Right lung (tissue), 5 donors: Measurements from ENCODE around the gene SYCP3. TPM values are rescaled to one million over a fixed set of nuclear protein-coding genes. Genes with fewer than 3 reads are reported as not detected.
A peak's percentile ranks its signal among the peaks of the same experiment; 100 is the strongest.
"Not testable (repeated sequence)": the region's sequence is repeated elsewhere in the genome, so short reads cannot be mapped to it uniquely, and the experiment has no call there.

ENCODE experiments used
- DNase-seq, 2 donors: peaks; one replicate each; pipeline ENCODE4 v3.0.0-alpha.2; 2013
- polyA plus RNA-seq, 5 donors: library from polyadenylated mRNA; unstranded; fragments of 120-200 nt; gene quantifications; one replicate each; pipeline versions ENCODE4 v1.2.1 to v1.2.3, GENCODE V29; 2013; ENCODE audit warnings: inconsistent platforms in 1 of 5, low replicate concordance in 1 of 5; ENCODE audit not compliant: insufficient read length in 5 of 5, insufficient read depth in 1 of 5

SYCP3 gene
- polyA plus RNA-seq, 5 donors, result 0.53 to 2.9 (median 1.4) TPM

DNA sequence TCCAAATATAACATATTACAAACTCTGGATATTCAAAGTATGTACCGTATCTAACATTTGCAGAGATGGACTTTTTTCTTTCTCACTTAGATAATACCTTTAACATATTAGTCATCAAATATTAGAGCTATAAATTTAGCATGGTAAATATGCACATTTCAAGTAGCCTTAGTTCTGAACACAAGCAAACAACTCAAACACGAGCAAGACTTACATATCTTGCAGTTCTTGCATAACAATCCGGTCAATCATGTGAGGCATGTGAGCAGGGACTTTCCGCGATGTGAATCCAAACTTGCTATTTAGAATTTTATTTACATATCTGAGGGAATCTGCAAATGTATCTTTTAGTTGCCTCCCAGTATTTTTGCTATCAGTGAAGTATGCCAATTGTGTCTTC lies 22.1 kb upstream of the SYCP3 start:
- no peak for DNase-seq

- peak in 1 of 2 donors; percentile 19 for DNase-seq
These were observed 20.3 kb upstream of the SYCP3 start for GRCh38 chr12:101759396-101760047.

- DNase-seq, result no peak
These were observed 10.9 kb upstream of the SYCP3 start for GRCh38 chr12:101750152-101750551.

DNA sequence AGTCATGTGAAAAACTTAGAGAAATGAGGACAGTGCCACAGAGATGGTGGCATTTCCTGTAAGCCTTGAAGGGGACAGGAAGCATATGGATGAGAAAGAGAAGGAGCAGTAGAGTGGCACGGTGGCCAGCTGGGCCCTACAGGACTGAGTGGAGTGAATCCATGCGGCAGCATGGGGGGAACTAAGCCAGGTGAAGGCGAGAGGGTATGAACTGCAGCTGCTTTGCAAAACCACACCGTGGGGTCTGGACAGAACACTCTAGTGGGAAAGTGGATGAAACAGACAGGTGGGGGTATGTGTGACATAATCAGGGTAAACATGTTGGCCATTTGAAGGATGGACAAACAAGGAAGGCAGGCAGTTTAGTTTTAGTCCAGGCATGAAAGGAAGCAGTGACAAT lies 10.4 kb upstream of the SYCP3 start:
- DNase-seq, result no peak

DNA sequence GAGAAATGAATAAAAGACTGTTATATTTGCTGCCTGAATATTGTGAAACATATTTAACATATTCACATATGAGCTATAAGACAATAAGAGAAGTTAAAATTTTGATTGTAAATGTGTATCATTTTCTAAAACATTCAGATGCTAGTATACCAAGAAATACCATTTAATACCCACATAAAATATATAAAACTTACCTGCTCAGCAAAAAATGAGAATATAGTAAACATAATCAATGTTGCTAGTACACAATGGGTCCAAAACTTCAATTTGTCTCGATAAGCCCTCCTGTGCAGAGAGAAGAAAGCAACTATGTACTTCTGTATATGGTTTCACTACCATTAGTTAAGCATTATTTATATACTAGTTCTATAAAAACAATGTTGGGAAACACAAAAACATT lies 9.6 kb upstream of the SYCP3 start:
- no peak for DNase-seq

DNA sequence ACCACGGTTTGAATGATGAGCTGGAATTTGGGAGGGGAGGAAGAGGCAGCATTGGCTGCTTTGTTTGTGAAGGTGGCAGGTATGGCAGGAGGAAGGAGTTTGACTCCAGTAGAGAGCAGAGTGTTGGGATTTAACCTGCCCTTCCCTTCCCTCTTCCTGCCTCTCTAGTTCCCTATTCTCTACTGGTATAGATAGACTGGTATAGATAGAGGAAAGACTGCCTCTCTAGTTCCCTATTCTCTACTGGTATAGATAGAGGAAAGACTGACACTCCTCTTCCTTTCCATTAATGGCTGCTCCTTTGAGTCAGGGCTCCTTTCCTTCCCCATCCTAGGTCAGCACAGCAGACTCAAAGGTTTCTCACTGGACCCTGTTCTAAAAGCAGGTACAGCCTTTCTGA lies 8.4 kb upstream of the SYCP3 start:
- no peak for DNase-seq

- DNase-seq, result no peak
These were observed 7.4 kb upstream of the SYCP3 start for GRCh38 chr12:101746661-101747060.

DNA sequence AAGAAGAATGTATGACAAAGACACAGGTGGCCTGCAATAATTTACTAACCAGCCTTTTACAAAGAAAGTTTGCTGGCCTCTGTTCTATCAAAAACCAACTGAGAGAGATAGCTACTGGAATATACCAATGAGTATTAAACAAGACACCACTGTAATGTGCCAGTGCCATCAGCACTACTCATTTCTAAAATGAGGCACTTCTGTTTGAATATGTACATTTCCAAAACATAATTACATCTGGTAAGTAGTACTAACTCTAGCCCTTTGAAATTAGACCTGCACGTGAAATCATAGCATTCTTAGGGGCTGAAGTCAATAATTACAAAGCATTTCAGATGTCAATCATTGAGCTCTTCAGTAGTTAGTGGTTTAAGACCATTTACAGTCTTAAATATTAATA lies 6.9 kb upstream of the SYCP3 start:
- DNase-seq, result no peak

DNA sequence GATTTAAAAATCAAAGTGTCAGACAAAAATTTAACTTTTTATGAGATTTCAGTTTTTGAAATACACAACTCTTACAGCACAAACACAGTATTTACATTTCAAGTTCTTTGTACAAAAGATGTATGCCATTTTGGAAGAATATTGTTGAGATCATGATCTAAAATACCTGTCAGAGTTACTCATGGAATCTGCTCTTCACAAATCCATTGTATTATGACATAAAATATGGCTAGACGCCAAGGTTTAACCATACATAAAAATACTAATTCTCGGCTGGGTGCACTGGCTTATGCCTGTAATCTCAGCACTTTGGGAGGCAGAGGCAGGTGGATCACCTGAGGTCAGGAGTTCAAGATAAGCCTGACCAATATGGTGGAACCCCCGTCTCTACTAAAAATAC lies 6.2 kb upstream of the SYCP3 start:
- no peak for DNase-seq

- DNase-seq, result no peak
These were observed 4.6 kb upstream of the SYCP3 start for GRCh38 chr12:101743724-101744472.

DNA sequence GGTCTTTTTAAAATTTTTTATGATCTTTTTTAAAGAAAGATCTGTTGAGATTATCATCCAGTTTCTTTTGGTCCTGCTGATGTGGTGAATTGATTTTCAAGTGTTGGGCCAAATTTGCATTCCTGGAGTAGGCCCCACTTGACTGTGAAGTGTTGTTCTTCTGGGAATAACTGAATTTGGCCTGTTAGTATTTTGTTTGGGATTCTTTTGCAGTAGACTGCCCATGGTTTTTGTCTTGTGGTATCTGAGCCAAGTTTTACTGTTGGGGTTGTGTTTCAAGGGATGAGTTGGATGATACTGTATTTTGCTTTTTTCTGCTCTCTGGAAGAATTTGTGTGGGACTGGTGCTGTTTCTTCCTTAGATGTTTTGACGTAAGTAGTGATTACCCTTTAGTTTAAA lies 4.0 kb upstream of the SYCP3 start:
- no peak for DNase-seq

DNA sequence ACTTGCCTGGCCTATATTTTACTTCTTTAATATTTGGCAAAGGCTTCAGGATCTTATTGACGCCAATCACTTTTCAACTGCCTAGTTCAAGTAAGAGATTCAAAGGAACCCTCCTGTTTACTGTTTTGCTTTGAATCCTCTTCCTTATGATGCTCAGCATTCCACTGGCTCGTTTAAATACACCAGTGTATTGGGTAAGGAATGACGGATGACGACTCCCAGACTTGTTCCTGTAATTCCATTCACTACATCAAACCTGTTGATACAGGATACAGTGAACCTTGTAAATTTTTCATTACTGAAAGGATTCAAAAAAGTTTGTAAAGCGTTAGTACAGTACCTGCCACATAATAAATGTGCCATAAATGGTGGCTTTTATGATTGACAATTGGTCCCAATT lies 1.7 kb upstream of the SYCP3 start:
- no peak for DNase-seq

DNA sequence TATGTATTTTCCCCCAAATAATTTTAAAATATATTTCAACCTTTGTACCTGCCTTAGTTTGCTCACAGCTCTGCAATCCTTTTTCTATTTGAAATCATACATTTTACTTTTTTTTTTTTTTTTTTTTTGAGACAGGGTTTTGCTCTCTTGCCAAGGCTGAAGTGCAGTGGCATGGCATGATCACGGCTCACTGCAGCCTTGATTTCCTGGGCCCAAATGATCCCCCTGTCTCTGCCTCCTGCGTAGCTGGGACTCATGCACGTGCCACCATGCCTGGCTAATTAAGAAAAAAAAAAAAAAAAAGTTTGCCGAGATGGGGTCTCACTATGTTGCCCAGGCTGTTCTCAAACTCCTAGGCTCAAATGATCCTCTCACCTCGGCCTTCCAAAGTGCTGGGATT lies 1.3 kb upstream of the SYCP3 start:
- DNase-seq, result no peak

GRCh38 chr12:101737476-101737875 lies 1.8 kb downstream of the SYCP3 start:
- no peak for DNase-seq

GRCh38 chr12:101734482-101734881 lies 4.8 kb downstream of the SYCP3 start:
- DNase-seq, result not testable (repeated sequence)

GRCh38 chr12:101733166-101733565 lies 6.1 kb downstream of the SYCP3 start:
- DNase-seq, result no peak

DNA sequence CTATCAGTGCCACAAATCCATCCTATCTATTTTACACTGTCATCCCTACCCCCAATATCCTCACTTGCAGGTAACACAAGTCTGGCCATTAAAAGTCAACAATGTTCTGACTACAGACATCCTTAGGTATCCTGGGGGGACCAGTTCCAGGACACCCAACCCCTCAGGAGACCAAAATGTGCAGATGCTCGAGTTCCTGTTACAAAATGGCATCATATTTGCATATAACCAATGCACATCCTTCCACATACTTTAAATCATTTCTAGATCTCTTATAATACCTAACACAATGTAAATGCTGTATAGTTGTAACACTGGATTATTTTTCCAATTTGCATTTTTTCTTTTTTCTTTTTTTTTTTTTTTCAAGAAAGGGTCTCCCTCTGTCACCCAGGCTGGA lies 6.9 kb downstream of the SYCP3 start:
- no peak for DNase-seq

DNA sequence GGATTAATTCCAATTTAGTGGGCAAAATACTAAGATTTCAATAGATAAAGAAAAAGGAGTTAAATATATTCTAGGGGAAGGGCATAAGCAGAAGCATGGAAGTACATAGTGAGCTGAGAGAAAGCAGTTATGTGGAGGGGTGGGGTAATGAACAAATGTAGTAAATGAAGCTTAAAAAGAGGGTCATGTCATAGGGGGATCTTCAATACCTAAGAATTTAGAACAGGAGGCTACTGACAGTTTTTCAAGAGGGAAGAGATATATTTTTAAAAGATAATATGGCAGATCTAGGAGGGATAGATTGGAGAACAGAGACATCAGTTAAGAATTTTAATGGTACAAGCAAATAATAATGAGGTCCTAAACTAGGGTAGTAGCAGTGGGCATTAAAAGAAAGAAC lies 9.4 kb downstream of the SYCP3 start:
- no peak for DNase-seq

- no peak for DNase-seq
These were observed 12.2 kb downstream of the SYCP3 start for GRCh38 chr12:101727098-101727497.

DNA sequence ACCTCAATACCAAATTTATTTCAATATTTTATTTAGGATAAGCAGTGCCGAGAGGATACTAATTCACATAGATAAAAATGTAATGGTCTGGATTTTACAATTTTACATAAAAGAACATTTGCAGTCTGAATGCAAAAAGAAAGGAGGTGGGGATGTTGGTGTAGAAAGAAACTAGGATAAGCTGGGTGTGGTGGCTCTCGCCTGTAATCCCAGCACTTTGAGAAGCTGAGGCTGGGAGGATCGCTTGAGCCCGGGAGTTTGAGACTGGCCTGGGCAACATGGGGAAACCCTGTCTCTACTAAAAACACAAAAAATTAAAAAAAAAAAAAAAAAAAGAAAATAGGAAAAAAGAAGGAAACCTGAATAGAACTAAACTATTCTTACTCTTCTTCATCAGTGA lies 16.9 kb downstream of the SYCP3 start:
- DNase-seq, result no peak

GRCh38 chr12:101720118-101720517 lies 19.1 kb downstream of the SYCP3 start:
- DNase-seq, result no peak

GRCh38 chr12:101719566-101719965 lies 19.7 kb downstream of the SYCP3 start:
- DNase-seq, result no peak

DNA sequence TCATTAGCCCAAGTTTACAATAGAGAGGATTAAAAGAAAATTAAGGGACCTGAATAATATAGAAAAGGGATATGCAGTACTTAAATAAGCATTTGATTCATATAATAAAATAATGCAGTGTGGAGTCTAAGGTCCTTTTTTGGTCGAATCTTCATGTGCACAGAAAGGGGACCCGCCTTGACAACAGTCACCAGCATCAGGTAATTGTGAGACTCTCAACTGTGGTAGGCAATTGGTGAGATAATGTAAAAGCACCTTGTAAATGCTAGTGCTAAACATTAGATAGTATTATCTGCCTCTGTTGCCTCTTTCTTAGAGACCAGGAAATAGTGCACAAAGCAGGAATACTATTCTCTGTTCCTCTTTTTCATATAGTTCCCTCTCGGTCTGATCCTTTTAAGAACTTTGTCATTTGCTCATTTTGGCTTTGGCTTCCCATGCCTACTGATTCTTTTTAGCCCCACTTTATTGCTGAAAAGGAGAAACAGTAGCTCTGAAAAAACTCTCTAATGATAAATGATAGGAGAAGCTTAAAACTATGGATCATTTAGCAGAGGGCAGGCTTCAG lies 24.3 kb downstream of the SYCP3 start:
- DNase-seq, result no peak
